ENCODE measurements around the gene PPP5C. TPM values are rescaled to one million over a fixed set of nuclear protein-coding genes. Genes with fewer than 3 reads are reported as not detected.
"Not testable (repeated sequence)": the region's sequence is repeated elsewhere in the genome, so short reads cannot be mapped to it uniquely, and the experiment has no call there.

Gene PPP5C
- total RNA-seq, 1 experiment from 2014 or later = 80.8 TPM

- not testable (repeated sequence) for DNase-seq (ENCODE audit: low read depth)
Observed at GRCh38 chr19:46433470-46433869, 86.6 kb downstream of the PPP5C start.

- DNase-seq (ENCODE audit: low read depth) = no peak
Observed at GRCh38 chr19:46435009-46435408, 88.1 kb downstream of the PPP5C start.

GRCh38 chr19:46435689-46436088 is 88.8 kb downstream of the PPP5C start:
- DNase-seq (ENCODE audit: low read depth) = not testable (repeated sequence)

Other genes starting within 250 kb of the PPP5C start
- gene IGFL3, start 222.4 kb upstream of the PPP5C start, total RNA-seq (2014; rRNA removed; shearing (Covaris generic)) = not detected in 2 replicates
- not detected in 2 replicates for gene IGFL2, start 198.8 kb upstream of the PPP5C start, total RNA-seq (2014; rRNA removed; shearing (Covaris generic))
- not detected in 2 replicates for gene IGFL1, start 117.3 kb upstream of the PPP5C start, total RNA-seq (2014; rRNA removed; shearing (Covaris generic))
- gene HIF3A, start 50.0 kb upstream of the PPP5C start, total RNA-seq (2014; rRNA removed; shearing (Covaris generic)) = not detected in 2 replicates
- gene CCDC8, start 66.5 kb downstream of the PPP5C start, total RNA-seq (2014; rRNA removed; shearing (Covaris generic)) = 8.8 and 9.2 TPM in 2 replicates
- not detected in 2 replicates for gene PNMA8C, start 81.8 kb downstream of the PPP5C start, total RNA-seq (2014; rRNA removed; shearing (Covaris generic))
- 4.4 and 4.6 TPM in 2 replicates for gene PNMA8A, start 124.5 kb downstream of the PPP5C start, total RNA-seq (2014; rRNA removed; shearing (Covaris generic))
- 0.06 and 0.48 TPM in 2 replicates for gene PNMA8B, start 148.8 kb downstream of the PPP5C start, total RNA-seq (2014; rRNA removed; shearing (Covaris generic))

Data from Daoy (cell line).